CD4-positive, alpha-beta T cell (primary cell): ENCODE measurements around the gene LZIC. TPM values are rescaled to one million over a fixed set of nuclear protein-coding genes. Genes with fewer than 3 reads are reported as not detected.

Source experiments
- ATAC-seq: fragments of 200-7000 bp; cut with Tn5 transposase; one replicate; pipeline ENCODE4 v1.10.0; 2022; ENCODE audit warnings: mild to moderate bottlenecking; ENCODE audit not compliant: poor library complexity
- CTCF ChIA-PET: fragments of 350-600 bp; sonication (Branson Sonifier 250); formaldehyde crosslinking; loops from one replicate; lab custom pipeline; 2021; ENCODE audit warnings: antibody characterized with exemption, inconsistent platforms; lab: Charles Lee
- POLR2A ChIA-PET: fragments of 350-600 bp; sonication (Branson Sonifier 250); formaldehyde crosslinking; loops from one replicate; lab custom pipeline; 2021; ENCODE audit warnings: antibody characterized with exemption, inconsistent platforms; lab: Charles Lee
- DNase-seq, 14 experiments: peaks; one replicate each; pipeline ENCODE4 v3.0.0-alpha.2; 2013 to 2020; ENCODE audit warnings: mixed read lengths in 2 of 14
- H3K27ac ChIP-seq, 2 donors: one replicate each; pipeline versions ENCODE4 v1.5.1 to v1.7.0; 2013; ENCODE audit warnings: low read length in 2 of 2, low read depth in 1 of 2, mild to moderate bottlenecking in 1 of 2
- H3K27me3 ChIP-seq, 2 experiments: 1 replicate in 1 of 2; 2 replicates in 1 of 2; pipeline versions ENCODE4 v1.6.1 to v1.7.0; 2013; ENCODE audit warnings: low read length in 2 of 2, control low read depth in 1 of 2, mild to moderate bottlenecking in 1 of 2, moderate library complexity in 1 of 2; ENCODE audit not compliant: insufficient read depth in 2 of 2, control insufficient read depth in 1 of 2
- H3K36me3 ChIP-seq: one replicate; pipeline ENCODE4 v1.6.1; 2013; ENCODE audit warnings: low read length, control low read depth; ENCODE audit not compliant: insufficient read depth
- H3K4me1 ChIP-seq: one replicate; pipeline ENCODE4 v1.6.1; 2013; ENCODE audit warnings: low read length, control low read depth; ENCODE audit not compliant: insufficient read depth
- H3K4me3 ChIP-seq: one replicate; pipeline ENCODE4 v1.5.1; 2013; ENCODE audit warnings: mild to moderate bottlenecking, low read length, moderate library complexity
- H3K9me3 ChIP-seq, 2 experiments: 1 replicate in 1 of 2; 2 replicates in 1 of 2; pipeline versions ENCODE4 v1.6.1 to v1.7.0; 2013; ENCODE audit warnings: low read length in 2 of 2, mild to moderate bottlenecking in 2 of 2, control low read depth in 1 of 2, moderate library complexity in 1 of 2; ENCODE audit not compliant: control insufficient read depth in 1 of 2, insufficient read depth in 1 of 2
- H3K27ac Mint-ChIP-seq: one replicate; pipeline ENCODE4 v1.8.0; 2020; ENCODE audit warnings: mixed read lengths
- H3K27me3 Mint-ChIP-seq: one replicate; pipeline ENCODE4 v1.8.0; 2021; ENCODE audit warnings: mixed read lengths
- H3K36me3 Mint-ChIP-seq: one replicate; pipeline ENCODE4 v1.8.0; 2021; ENCODE audit warnings: low read depth, mixed read lengths
- H3K4me1 Mint-ChIP-seq: one replicate; pipeline ENCODE4 v1.8.0; 2021; ENCODE audit warnings: low read depth, mixed read lengths
- H3K4me3 Mint-ChIP-seq: one replicate; pipeline ENCODE4 v1.8.0; 2020; ENCODE audit warnings: mild to moderate bottlenecking, mixed read lengths
- H3K9me3 Mint-ChIP-seq: one replicate; pipeline ENCODE4 v1.8.0; 2020; ENCODE audit warnings: mixed read lengths
- CTCF ChIP-seq: fragments of 200-600 bp; IDR thresholded peaks from one replicate; pipeline ENCODE4 v1.8.0; 2022; ENCODE audit warnings: antibody characterized with exemption, mild to moderate bottlenecking
- intact Hi-C, 2 experiments: fragments of 100-400 bp; cut with DNase I in 1 of 2; cut with micrococcal nuclease in 1 of 2; formaldehyde crosslinking; loops; one replicate each; pipeline versions ENCODE4 v1.15.1 to v1.9.0; 2023 to 2025; cut with DNase I, micrococcal nuclease
- total RNA-seq, 174 experiments: library from RNA in 2 of 174; stranded (reverse) in 2 of 174; gene quantifications; one replicate each; pipeline ENCODE4 v1.2.3 and lab custom pipeline; 2021 to 2026

Gene LZIC
- total RNA-seq, 2 experiments from 2014 or later = 16.0 to 18.1 TPM

GRCh38 chr1:9946315-9946714 lies 3.1 kb upstream of the LZIC start:
- Mint-ChIP-seq H3K4me3 (no peak overlapping the region), H3K36me3 (peaks cover 17% of the 10 kb centered on the region), H3K9me3 (no peaks in the 10 kb centered on the region), H3K27me3 (no peaks in the 10 kb centered on the region), H3K27ac (peak overlapping the region; percentile 4), H3K4me1 (peaks cover 26% of the 10 kb centered on the region)
- CTCF ChIA-PET = no interaction called here
- Histone ChIP-seq H3K27ac (no peak overlapping the region), H3K4me1 (peaks cover 34% of the 10 kb centered on the region), H3K4me3 (no peak overlapping the region), H3K27me3 (no peaks in the 10 kb centered on the region), H3K36me3 (peaks cover 6% of the 10 kb centered on the region), H3K9me3 (no peaks in the 10 kb centered on the region)
- no peak for TF ChIP-seq CTCF
- DNase-seq = no peak
- ATAC-seq = no peak
- intact Hi-C loops = loop anchor here in 1 of 2 experiments (10.0 kb wide), 1 partner anchor 162 kb away; no protein-coding TSS in a partner anchor
- POLR2A ChIA-PET = no interaction called here

GRCh38 chr1:9942399-9942938 lies 722 bp downstream of the LZIC start:
- no peaks in the 10 kb centered on the region for H3K9me3 ChIP-seq
- peak; percentile 31 for TF ChIP-seq CTCF

GRCh38 chr1:9929431-9930385 lies 13.5 kb downstream of the LZIC start:
- POLR2A ChIA-PET = interaction anchor here (1.0 kb wide), 1 partner anchor 19 kb away, joined by 3 read pairs; no protein-coding TSS in a partner anchor
- no peak overlapping the region for H3K27ac ChIP-seq
- TF ChIP-seq CTCF = no peak

More at GRCh38 chr1:9942399-9942938, 722 bp downstream of the LZIC start:
- Mint-ChIP-seq H3K9me3 (no peaks in the 10 kb centered on the region), H3K36me3 (peaks cover 39% of the 10 kb centered on the region), H3K4me3 (peak overlapping the region; percentile 98), H3K27me3 (no peaks in the 10 kb centered on the region), H3K27ac (peak overlapping the region; percentile 91), H3K4me1 (peaks cover 20% of the 10 kb centered on the region)
- no peaks in the 10 kb centered on the region for H3K27me3 ChIP-seq
- intact Hi-C loops = loop anchor here (1.0 to 10.0 kb wide), 5 partner anchors 67 to 486 kb away; partner anchors contain the start of gene UBE4B (in 1 of the 2)
- H3K4me3 ChIP-seq = peak overlapping the region; percentile 99
- H3K27ac ChIP-seq = peak overlapping the region; percentile 73 to 90
- peak; percentile 62 for ATAC-seq
- CTCF ChIA-PET = interaction anchor here (1.0 to 2.9 kb wide), 3 partner anchors 8 to 15 kb away, joined by 3 to 14 read pairs (median 3); no protein-coding TSS in a partner anchor
- peaks cover 23% of the 10 kb centered on the region for H3K4me1 ChIP-seq
- peaks cover 9% of the 10 kb centered on the region for H3K36me3 ChIP-seq
- POLR2A ChIA-PET = interaction anchor here (2.2 kb wide), 1 partner anchor 32 kb away, joined by 15 read pairs; the partner anchor contains the start of gene CTNNBIP1
- peak in 4 of 14 experiments; percentile 12 to 68 (median 55) for DNase-seq

More at GRCh38 chr1:9929431-9930385, 13.5 kb downstream of the LZIC start:
- intact Hi-C loops = no loop called here
- Mint-ChIP-seq H3K9me3 (no peaks in the 10 kb centered on the region), H3K4me1 (no peaks in the 10 kb centered on the region), H3K27ac (no peak overlapping the region), H3K36me3 (peaks cover 61% of the 10 kb centered on the region), H3K4me3 (no peak overlapping the region), H3K27me3 (no peaks in the 10 kb centered on the region)
- Histone ChIP-seq H3K36me3 (peaks cover 41% of the 10 kb centered on the region), H3K27me3 (no peaks in the 10 kb centered on the region), H3K4me1 (no peaks in the 10 kb centered on the region), H3K4me3 (no peak overlapping the region), H3K9me3 (no peaks in the 10 kb centered on the region)
- DNase-seq (no peak), ATAC-seq (no peak)
- CTCF ChIA-PET = no interaction called here
